IMR-90 (cell line): Measurements from ENCODE around the gene RGL4. TPM values are rescaled to one million over a fixed set of nuclear protein-coding genes. Genes with fewer than 3 reads are reported as not detected.
A peak's percentile ranks its signal among the peaks of the same experiment; 100 is the strongest.

Experiments
- ATAC-seq: fragments of 200-7000 bp; cut with Tn5 transposase; 2 replicates; pipeline ENCODE4 v1.9.1; 2020; ENCODE audit warnings: low read depth, mild to moderate bottlenecking, moderate library complexity
- BruUV-seq: library from RNA; stranded (reverse); fragments of 400-500 nt; replicated peaks from 2 replicates; lab custom pipeline; 2021; lab: Mats Ljungman, UMichigan
- CTCF ChIA-PET: fragments of 300-600 bp; formaldehyde crosslinking; extraction: SDS; loops from one replicate; lab custom pipeline; 2021; ENCODE audit warnings: antibody characterized with exemption; lab: Yijun Ruan, JAX
- POLR2A ChIA-PET: fragments of 300-600 bp; sonication (Branson Sonifier 250); formaldehyde crosslinking; loops from one replicate; lab custom pipeline; 2022; ENCODE audit warnings: antibody characterized with exemption; ENCODE audit not compliant: unreplicated experiment; lab: Charles Lee
- DNase-seq: peaks from one replicate; pipeline ENCODE4 v3.0.0; 2013
- H2AFZ ChIP-seq: replicated peaks from 2 replicates; pipeline ENCODE3; 2013; ENCODE audit warnings: low read length, mild to moderate bottlenecking; ENCODE audit not compliant: poor library complexity
- H2AK5ac ChIP-seq: 2 replicates; pipeline ENCODE4 v1.6.1; 2013; ENCODE audit warnings: low read depth, low read length, inconsistent platforms
- H2AK9ac ChIP-seq: replicated peaks from 2 replicates; pipeline ENCODE3; 2013; ENCODE audit warnings: mild to moderate bottlenecking, low read depth, low read length, moderate library complexity; ENCODE audit not compliant: poor library complexity
- H2BK120ac ChIP-seq: 2 replicates; pipeline ENCODE4 v1.6.1; 2013; ENCODE audit warnings: low read depth, low read length, inconsistent platforms
- H2BK15ac ChIP-seq: 3 replicates; pipeline ENCODE4 v1.6.1; 2013; ENCODE audit warnings: low read depth, low read length, inconsistent platforms
- H2BK20ac ChIP-seq: 2 replicates; pipeline ENCODE4 v1.6.1; 2013; ENCODE audit warnings: low read depth, mild to moderate bottlenecking, inconsistent platforms, low read length, moderate library complexity
- H2BK5ac ChIP-seq: 2 replicates; pipeline ENCODE4 v1.6.1; 2013; ENCODE audit warnings: mild to moderate bottlenecking, low read depth, low read length, inconsistent platforms; ENCODE audit not compliant: poor library complexity, severe bottlenecking
- H3K14ac ChIP-seq: replicated peaks from 2 replicates; pipeline ENCODE4 v1.6.1; 2013; ENCODE audit warnings: low read depth, low read length, inconsistent platforms
- H3K18ac ChIP-seq: 2 replicates; pipeline ENCODE4 v1.6.1; 2013; ENCODE audit warnings: low read depth, low read length, control low read depth
- H3K23ac ChIP-seq: 2 replicates; pipeline ENCODE4 v1.6.1; 2013; ENCODE audit warnings: low read depth, low read length, inconsistent platforms
- H3K27ac ChIP-seq: 2 replicates; pipeline ENCODE4 v1.5.1; 2013; ENCODE audit warnings: mild to moderate bottlenecking, control low read depth, low read length; ENCODE audit not compliant: insufficient read depth
- H3K27me3 ChIP-seq: 2 replicates; pipeline ENCODE4 v1.6.1; 2013; ENCODE audit warnings: low read length; ENCODE audit not compliant: control insufficient read depth, insufficient read depth
- H3K36me3 ChIP-seq: 2 replicates; pipeline ENCODE4 v1.6.1; 2013; ENCODE audit warnings: low read length, mixed read lengths; ENCODE audit not compliant: control insufficient read depth, insufficient read depth
- H3K4ac ChIP-seq: 2 replicates; pipeline ENCODE4 v1.6.1; 2013; ENCODE audit warnings: low read depth, low read length, inconsistent platforms
- H3K4me1 ChIP-seq: 2 replicates; pipeline ENCODE4 v1.6.1; 2013; ENCODE audit warnings: low read length, mixed read lengths; ENCODE audit not compliant: control insufficient read depth, insufficient read depth
- H3K4me2 ChIP-seq: 2 replicates; pipeline ENCODE4 v1.6.1; 2013; ENCODE audit warnings: low read depth, mild to moderate bottlenecking, control low read depth, low read length, moderate library complexity
- H3K4me3 ChIP-seq: 2 replicates; pipeline ENCODE4 v1.5.1; 2013; ENCODE audit warnings: low read depth, mild to moderate bottlenecking, control low read depth, low read length, moderate library complexity; ENCODE audit not compliant: insufficient read depth
- H3K56ac ChIP-seq: 2 replicates; pipeline ENCODE4 v1.6.1; 2013; ENCODE audit warnings: low read length, inconsistent platforms; ENCODE audit not compliant: insufficient read depth; ENCODE audit errors: extremely low read depth
- H3K79me1 ChIP-seq, 2 experiments: 2 replicates each; pipeline ENCODE4 v1.6.1; 2013; ENCODE audit warnings: low read length in 2 of 2, inconsistent platforms in 1 of 2, low read depth in 1 of 2
- H3K9ac ChIP-seq: 2 replicates; pipeline ENCODE4 v1.6.1; 2013; ENCODE audit warnings: low read depth, low read length, control low read depth
- H3K9me1 ChIP-seq: 2 replicates; pipeline ENCODE4 v1.6.1; 2013; ENCODE audit warnings: low read length, inconsistent platforms; ENCODE audit not compliant: insufficient read depth
- H3K9me3 ChIP-seq: 2 replicates; pipeline ENCODE4 v1.6.1; 2013; ENCODE audit warnings: low read length; ENCODE audit not compliant: control insufficient read depth, insufficient read depth
- H4K20me1 ChIP-seq: 2 replicates; pipeline ENCODE4 v1.6.1; 2013; ENCODE audit warnings: low read length, inconsistent platforms; ENCODE audit not compliant: insufficient read depth
- H4K5ac ChIP-seq: 2 replicates; pipeline ENCODE4 v1.6.1; 2013; ENCODE audit warnings: mild to moderate bottlenecking, low read depth, low read length, control low read depth
- H4K8ac ChIP-seq, 2 experiments: 2 replicates each; pipeline ENCODE4 v1.6.1; 2013; ENCODE audit warnings: low read depth in 2 of 2, low read length in 2 of 2, control low read depth in 1 of 2, inconsistent platforms in 1 of 2
- H4K91ac ChIP-seq: 2 replicates; pipeline ENCODE4 v1.6.1; 2013; ENCODE audit warnings: low read depth, low read length, inconsistent platforms; ENCODE audit not compliant: insufficient read depth
- MAFK ChIP-seq: IDR thresholded peaks from 2 replicates; pipeline ENCODE4 v1.6.1; 2012; ENCODE audit warnings: low read depth, low read length, improper control_type of control experiment
- SMC3 ChIP-seq: fragments of 150-350 bp; IDR thresholded peaks from 2 replicates; pipeline ENCODE4 v1.6.1; 2016; ENCODE audit warnings: low read depth, mild to moderate bottlenecking, antibody characterized with exemption, low read length, moderate library complexity
- WGBS, 2 experiments: methylation state at CpG; one replicate each; pipeline versions ENCODE4 v1.1.5 to v1.1.7; 2013; ENCODE audit warnings: missing lambda C conversion rate in 2 of 2; ENCODE audit not compliant: insufficient read length in 1 of 2; ENCODE audit errors: extremely low coverage in 2 of 2; 5-methylcytosine and 5-hydroxymethylcytosine counted together
- dilution Hi-C: fragments of 300-500 bp; cut with HindIII; formaldehyde crosslinking; loops from one replicate; pipeline ENCODE4 v1.14.3; 2018; ENCODE audit warnings: low sequenced_read_pairs; ENCODE audit not compliant: unreplicated experiment
- in situ Hi-C: fragments of 300-500 bp; cut with MboI; formaldehyde crosslinking; loops from 3 replicates; pipeline ENCODE4 v1.14.3; 2019; ENCODE audit warnings: low sequenced_read_pairs, inconsistent platforms, mixed read lengths
- intact Hi-C: fragments of 100-400 bp; cut with micrococcal nuclease; formaldehyde crosslinking; loops from 2 replicates; pipeline ENCODE4 v1.10.0; 2022
- polyA plus RNA-seq, 3 experiments: library from polyadenylated mRNA; depleted of rRNA; stranded (reverse); fragments of >200 nt; gene quantifications; 2 replicates each; pipeline ENCODE4 v1.2.3, GENCODE V29; 2012; ENCODE audit warnings: low replicate concordance in 1 of 3
- total RNA-seq: library from RNA; depleted of rRNA; stranded (reverse); fragments of >200 nt; gene quantifications from 2 replicates; pipeline ENCODE4 v1.2.3, GENCODE V29; 2012

The RGL4 gene
- total and polyA plus RNA-seq, 2 of the 4 experiments (the other 2 are of a cell fraction): not detected

GRCh38 chr22:23685205-23685784 lies 5.5 kb upstream of the RGL4 start:
- Histone ChIP-seq H3K36me3 (peaks cover 14% of the 10 kb centered on the region; the same call in 1 of the 2 replicates), H3K4me3 (no peak overlapping the region), H3K79me1 (peaks cover 0 to 5% of the 10 kb centered on the region in 2 experiments; a peak in 1 of 4 replicates), H2BK5ac (no peak overlapping the region), H2BK15ac (no peak overlapping the region), H2AFZ (no peak overlapping the region), H3K27ac (no peak overlapping the region), H3K9ac (no peak overlapping the region), H3K56ac (no peak overlapping the region), H3K4ac (no peak overlapping the region), H2BK20ac (no peak overlapping the region), H3K9me1 (peaks cover 11% of the 10 kb centered on the region; the same call in 1 of the 2 replicates), H4K8ac (no peak overlapping the region), H3K18ac (no peak overlapping the region), H3K27me3 (no peaks in the 10 kb centered on the region), H4K5ac (no peak overlapping the region), H4K91ac (no peak overlapping the region), H2BK120ac (no peak overlapping the region), H3K4me1 (no peaks in the 10 kb centered on the region), H3K23ac (no peak overlapping the region; the same call in 1 of the 2 replicates), H2AK5ac (no peak overlapping the region), H4K20me1 (peaks cover 10% of the 10 kb centered on the region; the same call in 1 of the 2 replicates), H3K14ac (no peak overlapping the region), H3K4me2 (no peak overlapping the region), H2AK9ac (no peak overlapping the region), H3K9me3 (no peaks in the 10 kb centered on the region)
- DNase-seq: peak; percentile 33
- WGBS, 2 experiments: 92% methylated on average over 2 of the region's 5 CpGs; no CpG with 5 or more reads in 1 of the 2 experiments
- POLR2A ChIA-PET: interaction anchor here (0.6 kb wide), 1 partner anchor 523 kb away, joined by 8 read pairs; no protein-coding TSS in a partner anchor
- BruUV-seq: no TSS peak
- CTCF ChIA-PET: interaction anchor here (0.5 kb wide), 1 partner anchor 181 kb away, joined by 4 read pairs; no protein-coding TSS in a partner anchor
- intact Hi-C loops (no loop called here), dilution Hi-C loops (no loop called here), in situ Hi-C loops (no loop called here)
- TF ChIP-seq MAFK: 0 out of 2 replicates have a peak, but pooled peaks have one; percentile 6
- no peak for TF ChIP-seq SMC3
- ATAC-seq: peak; percentile 71
